ENCODE results near the gene AP2S1.

- TF ChIP-seq MXI1 (conservative IDR thresholded peaks at IDR 0.05; ENCODE audit: poor library complexity, severe bottlenecking), result no peak
- TF ChIP-seq RAD21 (conservative IDR thresholded peaks at IDR 0.05), result no peak
- no peak for TF ChIP-seq EZH2 (IDR thresholded peaks at IDR 0.05; ENCODE audit: borderline replicate concordance, insufficient read depth, low read length, poor library complexity, severe bottlenecking)
- TF ChIP-seq CTCF (IDR thresholded peaks at IDR 0.05; ENCODE audit: poor library complexity, severe bottlenecking), result no peak
- no peak for TF ChIP-seq TAF1 (IDR thresholded peaks at IDR 0.05; ENCODE audit: low read depth)
Measured at GRCh38 chr19:46839752-46840497, 10.7 kb downstream of the AP2S1 start.
